ACC112 (cell line): Measurements from ENCODE around the gene CLIC3.

Source experiments
- H2AFZ ChIP-seq: fragments of 200-600 bp; sonication (generic); one replicate; pipeline ENCODE4 v1.6.0; 2017; ENCODE audit warnings: antibody characterized with exemption, low read length; ENCODE audit not compliant: unreplicated experiment
- H3K27ac ChIP-seq: fragments of 200-600 bp; sonication (generic); 2 replicates; pipeline ENCODE4 v1.5.1; 2014; ENCODE audit warnings: low read depth, mild to moderate bottlenecking, antibody characterized with exemption, low read length, moderate library complexity
- H3K27me3 ChIP-seq: fragments of 200-600 bp; sonication (generic); 2 replicates; pipeline ENCODE4 v1.6.1; 2014; ENCODE audit warnings: mild to moderate bottlenecking, antibody characterized with exemption, low read length, moderate library complexity, mixed read lengths; ENCODE audit not compliant: insufficient read depth
- H3K36me3 ChIP-seq: fragments of 200-600 bp; sonication (generic); 2 replicates; pipeline ENCODE4 v1.6.1; 2016; ENCODE audit warnings: mild to moderate bottlenecking, antibody characterized with exemption, low read length, moderate library complexity, mixed read lengths; ENCODE audit not compliant: insufficient read depth
- H3K4me1 ChIP-seq: fragments of 200-600 bp; sonication (generic); one replicate; pipeline ENCODE4 v1.6.1; 2016; ENCODE audit warnings: low read length, mixed read lengths; ENCODE audit not compliant: insufficient read depth, unreplicated experiment, control insufficient read depth
- H3K4me3 ChIP-seq: fragments of 200-600 bp; sonication (generic); 2 replicates; pipeline ENCODE4 v1.5.1; 2014; ENCODE audit warnings: mild to moderate bottlenecking, low read depth, low read length
- H3K79me2 ChIP-seq: fragments of 200-600 bp; sonication (generic); one replicate; pipeline ENCODE4 v1.6.0; 2016; ENCODE audit warnings: low read length; ENCODE audit not compliant: control insufficient read depth, unreplicated experiment, insufficient read depth

Gene CLIC3

GRCh38 chr9:136960212-136960937 lies 36.0 kb downstream of the CLIC3 start:
- no peak overlapping the region for H3K27ac ChIP-seq
- no peaks in the 10 kb centered on the region for H3K79me2 ChIP-seq
- no peak overlapping the region for H3K4me3 ChIP-seq
- H3K4me1 ChIP-seq, result no peaks in the 10 kb centered on the region
- no peaks in the 10 kb centered on the region for H3K27me3 ChIP-seq
- no peak overlapping the region for H2AFZ ChIP-seq
- no peaks in the 10 kb centered on the region for H3K36me3 ChIP-seq

- H3K79me2 ChIP-seq, result no peaks in the 10 kb centered on the region
- no peak overlapping the region for H3K27ac ChIP-seq
- no peaks in the 10 kb centered on the region for H3K27me3 ChIP-seq
These were observed 37.2 kb downstream of the CLIC3 start for GRCh38 chr9:136958898-136959850.

GRCh38 chr9:136958473-136958872 lies 37.9 kb downstream of the CLIC3 start:
- H3K27me3 ChIP-seq, result no peaks in the 10 kb centered on the region
- H3K27ac ChIP-seq, result no peak overlapping the region
- no peak overlapping the region for H2AFZ ChIP-seq
- no peaks in the 10 kb centered on the region for H3K36me3 ChIP-seq
- no peaks in the 10 kb centered on the region for H3K79me2 ChIP-seq
- no peak overlapping the region for H3K4me3 ChIP-seq
- no peaks in the 10 kb centered on the region for H3K4me1 ChIP-seq

More at GRCh38 chr9:136958898-136959850, 37.2 kb downstream of the CLIC3 start:
- Histone ChIP-seq H3K4me3 (no peak overlapping the region), H3K36me3 (no peaks in the 10 kb centered on the region), H3K4me1 (no peaks in the 10 kb centered on the region), H2AFZ (no peak overlapping the region)

- H3K27me3 ChIP-seq, result no peaks in the 10 kb centered on the region
- no peaks in the 10 kb centered on the region for H3K79me2 ChIP-seq
- no peaks in the 10 kb centered on the region for H3K4me1 ChIP-seq
- no peak overlapping the region for H3K27ac ChIP-seq
- H3K36me3 ChIP-seq, result no peaks in the 10 kb centered on the region
- no peak overlapping the region for H3K4me3 ChIP-seq
- H2AFZ ChIP-seq, result no peak overlapping the region
These were observed 38.5 kb downstream of the CLIC3 start for GRCh38 chr9:136957901-136958300.

GRCh38 chr9:136957461-136957860 lies 38.9 kb downstream of the CLIC3 start:
- Histone ChIP-seq H3K36me3 (no peaks in the 10 kb centered on the region), H3K27ac (no peak overlapping the region), H3K27me3 (no peaks in the 10 kb centered on the region), H2AFZ (no peak overlapping the region), H3K79me2 (no peaks in the 10 kb centered on the region), H3K4me3 (no peak overlapping the region), H3K4me1 (no peaks in the 10 kb centered on the region)

GRCh38 chr9:136956604-136957003 lies 39.8 kb downstream of the CLIC3 start:
- H3K27ac ChIP-seq, result no peak overlapping the region
- H3K4me3 ChIP-seq, result no peak overlapping the region
- H3K27me3 ChIP-seq, result no peaks in the 10 kb centered on the region
- H2AFZ ChIP-seq, result no peak overlapping the region
- H3K79me2 ChIP-seq, result no peaks in the 10 kb centered on the region
- H3K4me1 ChIP-seq, result no peaks in the 10 kb centered on the region
- no peaks in the 10 kb centered on the region for H3K36me3 ChIP-seq

GRCh38 chr9:136955943-136956335 lies 40.4 kb downstream of the CLIC3 start:
- H3K4me1 ChIP-seq, result no peaks in the 10 kb centered on the region
- H3K79me2 ChIP-seq, result no peaks in the 10 kb centered on the region
- H2AFZ ChIP-seq, result no peak overlapping the region
- no peak overlapping the region for H3K27ac ChIP-seq
- H3K36me3 ChIP-seq, result no peaks in the 10 kb centered on the region
- no peak overlapping the region for H3K4me3 ChIP-seq
- H3K27me3 ChIP-seq, result no peaks in the 10 kb centered on the region

- Histone ChIP-seq H2AFZ (no peak overlapping the region), H3K27me3 (no peaks in the 10 kb centered on the region), H3K27ac (no peak overlapping the region), H3K36me3 (no peaks in the 10 kb centered on the region), H3K4me3 (no peak overlapping the region), H3K79me2 (no peaks in the 10 kb centered on the region), H3K4me1 (no peaks in the 10 kb centered on the region)
These were observed 41.0 kb downstream of the CLIC3 start for GRCh38 chr9:136955202-136955942.

- no peaks in the 10 kb centered on the region for H3K79me2 ChIP-seq
- H3K4me3 ChIP-seq, result no peak overlapping the region
- no peaks in the 10 kb centered on the region for H3K4me1 ChIP-seq
- no peak overlapping the region for H2AFZ ChIP-seq
- no peak overlapping the region for H3K27ac ChIP-seq
- H3K36me3 ChIP-seq, result no peaks in the 10 kb centered on the region
- H3K27me3 ChIP-seq, result no peaks in the 10 kb centered on the region
These were observed 41.9 kb downstream of the CLIC3 start for GRCh38 chr9:136954270-136955083.

GRCh38 chr9:136953771-136954269 lies 42.5 kb downstream of the CLIC3 start:
- H3K4me1 ChIP-seq, result no peaks in the 10 kb centered on the region
- H3K27ac ChIP-seq, result no peak overlapping the region
- no peaks in the 10 kb centered on the region for H3K27me3 ChIP-seq
- H3K79me2 ChIP-seq, result no peaks in the 10 kb centered on the region
- no peaks in the 10 kb centered on the region for H3K36me3 ChIP-seq
- H2AFZ ChIP-seq, result no peak overlapping the region
- no peak overlapping the region for H3K4me3 ChIP-seq
